GM18858 (cell line): ENCODE results near the gene SLC26A1.

Source experiments
- ATAC-seq: cut with Tn5 transposase; IDR thresholded peaks from one replicate; pipeline ENCODE4 v1.9.1; 2021; ENCODE audit not compliant: unreplicated experiment

Gene SLC26A1

DNA sequence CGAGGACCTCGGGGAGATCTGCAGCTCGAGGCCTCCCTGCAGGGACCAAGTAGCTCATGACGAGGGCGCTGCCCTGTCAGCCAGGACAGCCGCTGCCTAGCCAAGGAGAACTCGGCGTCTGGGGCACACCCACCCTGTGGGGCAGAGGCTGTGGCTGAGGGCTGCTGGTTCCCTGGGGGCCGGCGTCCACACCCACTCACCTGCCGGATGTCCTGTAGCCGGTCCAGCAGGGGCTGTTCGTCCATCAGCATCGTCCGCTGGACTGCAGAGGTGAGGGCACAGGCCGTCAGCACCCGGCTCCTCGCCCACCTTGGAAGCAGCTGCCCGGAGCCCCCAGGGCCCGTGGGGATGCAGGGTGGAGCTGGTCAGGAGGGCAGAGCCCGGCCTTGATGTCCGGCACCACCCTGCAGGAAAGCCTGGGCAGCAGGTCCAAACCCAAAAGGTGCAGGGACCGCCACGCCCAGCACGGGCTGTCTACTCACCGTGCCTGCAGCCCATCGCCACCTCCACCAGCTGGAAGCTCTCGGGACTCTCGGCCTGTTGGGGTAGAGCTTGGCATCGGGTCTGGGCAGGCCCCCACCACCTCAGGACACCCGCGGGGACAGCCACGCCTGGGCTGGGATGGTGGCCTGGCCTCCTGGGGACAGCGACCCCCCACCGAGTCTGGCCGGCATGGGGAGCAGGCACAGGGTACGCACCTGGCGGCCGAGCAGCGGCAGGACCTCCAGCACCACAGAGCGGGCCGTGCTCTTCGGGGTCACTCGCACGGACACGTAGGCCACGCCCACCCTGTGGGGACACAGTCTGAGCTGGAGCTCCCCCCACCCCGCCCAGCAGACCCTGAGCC is 26.7 kb downstream of the SLC26A1 start:
- ATAC-seq = no peak

DNA sequence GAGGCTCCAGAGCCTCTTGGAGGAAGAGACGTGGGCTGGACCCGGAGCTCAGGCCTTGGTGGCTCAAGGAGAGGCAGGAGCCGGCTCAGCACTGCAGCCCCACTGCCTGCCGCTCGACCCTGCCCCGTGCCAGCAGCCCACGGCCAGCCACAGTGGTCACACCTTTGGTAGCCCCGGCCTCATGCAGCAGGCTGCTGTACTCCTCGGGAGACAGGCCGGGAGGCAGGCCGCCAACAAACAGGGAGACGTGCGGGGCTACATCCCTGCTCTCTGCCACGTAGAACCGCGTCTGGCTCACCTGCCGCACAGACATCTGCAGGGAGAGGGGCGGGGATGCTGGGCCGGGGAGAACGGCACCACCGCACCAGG is 27.5 kb downstream of the SLC26A1 start:
- ATAC-seq = no peak

DNA sequence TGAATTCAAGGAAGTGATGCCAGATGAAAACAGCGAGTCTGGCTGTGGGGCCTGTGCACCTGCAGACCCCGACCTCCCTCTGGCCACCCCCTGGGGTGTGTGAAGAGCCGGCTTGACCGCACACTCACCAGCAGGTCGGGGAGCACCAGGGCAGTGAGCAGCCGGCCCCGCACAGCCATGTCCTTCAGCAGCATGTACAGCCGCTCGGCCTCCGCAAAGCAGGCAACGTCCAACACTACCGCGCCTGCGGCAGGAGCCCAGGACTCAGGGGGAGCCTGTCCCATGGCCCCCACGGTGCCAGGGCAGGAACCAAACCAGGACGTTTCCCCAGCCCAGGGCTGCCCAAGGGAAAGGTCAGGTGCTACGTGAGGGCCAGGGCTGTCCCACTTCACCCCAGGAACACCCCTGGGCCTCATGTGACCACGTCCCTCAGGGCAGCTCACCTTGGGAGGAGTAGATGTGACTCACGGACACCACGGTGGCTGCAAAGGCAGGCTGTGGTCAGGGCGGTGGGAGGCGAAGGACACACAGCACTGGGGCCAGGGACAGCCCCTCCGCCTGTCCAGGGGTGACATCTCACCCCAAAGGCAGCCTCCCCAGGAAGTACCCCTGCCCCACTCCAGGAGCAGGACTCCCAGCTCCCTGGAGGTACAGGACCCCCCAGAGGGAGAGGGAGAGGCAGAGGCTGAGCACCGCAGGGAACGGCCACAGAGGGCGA is 28.0 kb downstream of the SLC26A1 start:
- no peak for ATAC-seq

DNA sequence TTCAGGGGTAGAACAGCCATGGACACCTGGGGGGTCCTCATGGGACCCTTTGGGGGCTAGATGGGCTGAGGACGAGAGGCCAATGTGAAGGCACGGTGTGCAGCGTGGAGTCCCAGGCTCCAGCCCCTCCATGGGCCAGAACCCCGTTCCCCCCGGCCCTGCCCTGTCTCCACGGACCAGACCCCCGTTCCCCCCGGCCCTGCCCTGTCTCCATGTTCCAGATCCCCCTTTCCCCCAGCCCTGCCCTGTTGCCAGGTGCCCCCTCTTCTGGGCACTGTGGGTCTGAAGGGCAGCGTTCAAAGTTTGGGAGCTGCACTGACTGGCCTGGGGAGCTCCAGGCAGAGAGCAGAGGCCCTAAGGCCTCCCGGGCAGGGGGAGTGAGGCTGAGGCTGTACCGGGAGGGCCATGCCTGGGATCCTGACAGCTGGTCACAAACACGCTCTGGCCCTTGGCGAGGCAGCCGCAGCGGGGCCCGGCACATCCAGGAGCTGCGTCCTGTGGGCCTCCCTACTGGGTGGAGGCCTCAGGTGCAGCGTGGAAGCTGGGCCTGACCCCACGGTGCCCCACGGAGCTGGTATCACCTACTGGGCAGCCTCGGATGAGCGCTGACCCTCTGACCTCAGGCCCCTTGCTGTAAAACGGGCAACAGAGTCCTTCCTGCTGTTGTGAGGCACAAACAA is 28.7 kb downstream of the SLC26A1 start:
- ATAC-seq = no peak

DNA sequence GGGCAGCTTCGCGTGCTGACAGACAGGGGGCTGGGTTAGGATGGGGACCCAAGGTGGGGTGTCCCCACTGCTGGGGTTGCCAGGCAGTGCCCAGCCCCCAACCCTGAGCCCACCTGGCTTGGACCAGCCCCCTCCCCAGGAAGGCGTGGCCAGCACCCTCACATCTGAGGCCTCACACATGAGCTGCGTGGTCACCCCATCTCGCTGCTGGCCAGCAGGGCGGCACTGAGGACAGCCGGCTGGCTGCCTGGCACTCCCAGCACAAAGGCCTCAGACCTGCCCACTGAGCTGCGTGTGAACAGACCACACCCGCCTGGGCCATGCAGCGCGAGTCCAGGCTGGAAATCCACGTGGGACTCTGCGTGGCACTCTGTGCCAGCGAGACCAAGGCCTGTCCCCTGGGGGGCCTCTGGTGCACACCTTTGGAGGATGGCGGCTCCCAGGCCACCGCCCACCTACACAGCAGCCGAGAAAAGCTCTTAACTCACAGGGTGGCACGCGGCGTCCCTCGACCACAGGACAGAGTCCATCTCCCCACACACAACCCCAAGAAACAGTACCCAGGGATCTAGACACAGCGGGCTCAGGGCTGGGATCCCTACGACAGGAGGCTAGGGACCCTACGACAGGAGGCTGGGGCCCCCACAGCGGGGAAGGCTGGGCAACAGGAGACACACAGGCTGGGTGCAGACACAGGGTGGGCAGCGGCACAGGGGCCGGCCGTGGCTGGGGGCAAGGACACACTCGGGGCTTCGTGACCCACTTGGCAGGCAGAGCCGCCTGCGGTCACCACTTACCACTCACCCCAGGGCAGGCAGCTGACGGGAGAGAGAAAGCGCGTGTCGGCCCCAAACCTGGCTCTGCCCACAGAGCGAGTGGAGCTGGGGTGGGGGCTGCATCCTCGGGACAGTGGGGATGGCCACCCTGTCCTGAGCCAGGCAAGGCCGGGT is 29.7 kb downstream of the SLC26A1 start:
- no peak for ATAC-seq

DNA sequence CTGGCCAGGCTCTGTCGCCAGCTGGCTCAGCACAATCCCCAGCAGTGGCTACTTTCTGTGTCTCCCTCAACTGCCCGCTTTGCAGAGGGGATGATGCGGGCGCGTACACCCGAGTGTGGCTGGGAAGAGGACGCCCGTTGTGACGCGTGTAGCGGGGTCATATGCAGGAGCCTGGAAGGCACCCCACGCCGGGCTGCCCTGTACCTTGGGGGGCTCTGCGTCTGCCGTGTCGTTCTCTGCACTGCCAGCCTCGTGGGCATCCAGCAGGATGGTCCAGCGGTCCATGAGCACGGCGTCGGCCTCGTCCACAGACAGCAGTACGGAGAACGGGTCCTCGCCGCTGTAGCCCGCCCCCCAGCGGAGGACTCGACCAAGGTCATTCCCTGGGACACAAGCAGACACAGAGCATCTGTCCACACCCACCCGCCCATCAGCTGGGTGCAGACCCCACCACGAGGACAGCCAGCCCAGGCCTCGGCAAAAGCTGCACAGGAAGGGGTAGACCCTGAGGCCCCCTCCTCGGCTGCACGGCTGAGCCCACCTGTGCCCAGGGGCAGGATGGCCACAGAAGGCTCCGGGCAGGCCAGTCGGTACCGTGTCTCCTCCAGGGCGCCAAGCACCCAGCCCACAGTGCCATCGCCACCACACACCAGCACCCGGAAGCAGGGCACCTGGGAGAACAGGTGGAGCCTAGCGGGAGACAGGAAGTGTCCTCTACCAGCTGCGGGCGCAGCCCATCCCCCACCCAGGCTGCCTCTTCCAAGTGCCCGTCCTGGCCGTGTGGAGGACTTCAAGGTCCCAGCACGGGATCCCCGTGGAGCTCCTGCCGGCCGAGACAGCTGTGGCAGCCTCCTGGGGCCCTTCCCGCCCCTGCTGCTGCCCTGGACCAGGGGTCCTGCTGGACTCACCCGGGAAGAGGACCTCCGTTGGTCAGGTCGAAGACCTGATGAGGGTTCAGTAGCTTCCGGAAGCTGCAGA is 30.7 kb downstream of the SLC26A1 start:
- no peak for ATAC-seq

DNA sequence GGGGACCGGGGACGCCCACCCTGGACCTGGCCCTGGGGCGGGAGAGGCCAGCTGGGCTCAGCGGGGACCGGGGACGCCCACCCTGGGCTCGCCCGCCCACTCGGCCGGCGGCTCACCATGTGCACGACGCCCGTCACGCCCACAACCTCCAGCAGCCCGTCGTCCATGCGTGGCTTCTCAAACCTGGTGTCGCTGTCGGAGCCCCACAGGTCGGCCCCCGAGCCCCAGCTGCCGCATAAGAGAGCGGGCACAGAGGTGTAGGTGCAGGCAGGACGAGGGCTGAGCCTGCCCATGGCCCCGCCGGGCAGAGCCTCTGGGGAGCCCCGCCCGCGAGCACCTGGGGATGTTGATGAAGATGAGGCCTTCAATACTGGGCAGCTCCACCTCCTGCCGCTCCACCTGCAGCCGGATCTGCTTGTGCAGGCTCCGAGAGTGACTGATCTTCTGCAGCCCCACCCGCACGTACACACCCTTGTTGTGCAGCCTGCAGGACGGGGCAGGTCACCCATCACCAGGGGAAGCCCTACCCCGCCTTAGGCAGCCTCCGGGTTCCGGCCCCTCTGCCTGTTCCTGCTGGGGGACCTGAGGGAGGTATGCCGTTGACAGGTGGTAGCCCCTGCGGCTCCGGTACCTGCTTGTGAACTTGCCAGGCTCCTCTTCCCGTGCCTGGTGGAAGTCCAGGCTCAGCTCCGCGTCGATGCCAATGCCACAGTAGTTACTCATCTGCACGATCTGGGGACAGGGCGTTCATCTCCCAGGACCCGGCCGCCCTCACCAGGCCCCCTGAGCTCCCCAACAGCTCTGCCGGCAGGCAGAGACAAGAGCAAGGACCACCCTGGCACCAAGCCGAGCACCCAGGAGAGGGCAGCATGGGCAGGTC is 31.6 kb downstream of the SLC26A1 start:
- no peak for ATAC-seq

DNA sequence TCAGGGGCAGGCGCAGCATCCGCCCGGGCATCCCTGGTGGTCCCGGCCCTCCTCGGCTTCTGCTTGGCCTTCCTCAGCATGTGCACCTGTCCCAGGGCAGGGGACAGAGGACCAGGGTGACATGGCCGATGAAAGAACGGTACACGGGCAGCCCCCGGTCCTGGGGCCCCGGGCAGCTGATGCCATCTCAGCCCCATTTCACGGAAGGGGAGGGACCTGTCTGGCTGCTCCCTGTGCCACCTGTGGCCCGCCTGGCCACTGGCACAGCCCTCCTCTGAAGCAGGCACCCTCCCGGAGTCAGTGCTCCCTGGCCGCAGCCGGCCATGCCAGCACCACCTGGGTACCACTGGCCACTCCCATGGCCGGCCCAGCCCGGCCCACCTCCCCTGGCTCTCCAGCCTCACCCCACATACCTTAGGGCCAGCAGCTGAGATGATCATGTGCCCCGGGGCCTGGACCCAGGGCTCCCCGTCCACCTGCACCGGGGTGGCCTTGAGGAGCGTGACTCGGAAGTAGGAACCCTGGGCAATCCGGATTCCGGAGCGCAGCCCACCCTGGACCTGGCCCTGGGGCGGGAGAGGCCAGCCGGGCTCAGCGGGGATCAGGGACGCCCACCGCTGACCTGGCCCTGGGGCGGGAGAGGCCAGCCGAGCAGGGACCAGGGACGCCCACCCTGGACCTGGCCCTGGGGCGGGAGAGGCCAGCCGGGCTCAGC is 32.4 kb downstream of the SLC26A1 start:
- ATAC-seq = no peak

DNA sequence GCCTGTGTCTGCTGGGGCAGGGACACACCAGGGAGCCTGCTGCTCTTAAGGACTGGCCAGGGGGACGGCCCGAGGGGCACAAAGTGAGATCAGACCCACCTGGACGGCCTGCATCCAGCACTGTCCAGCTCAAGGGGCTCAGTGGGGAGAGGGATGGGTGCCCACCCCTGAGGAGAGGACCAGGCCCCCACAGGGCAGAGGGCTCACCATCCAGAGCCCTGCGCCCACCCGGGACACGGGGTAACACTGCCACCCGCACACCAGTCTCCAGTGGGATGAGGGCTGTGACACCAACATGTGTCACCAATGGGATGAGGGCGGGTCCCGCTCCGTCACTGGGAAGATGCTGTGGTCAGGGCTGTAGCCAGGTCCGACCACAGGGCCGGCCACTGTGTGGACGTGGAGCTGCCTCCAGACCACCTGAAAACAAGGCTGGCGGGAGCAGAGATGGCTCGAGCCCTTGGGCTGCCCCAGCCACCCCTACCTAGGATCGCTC is 33.0 kb downstream of the SLC26A1 start:
- no peak for ATAC-seq

DNA sequence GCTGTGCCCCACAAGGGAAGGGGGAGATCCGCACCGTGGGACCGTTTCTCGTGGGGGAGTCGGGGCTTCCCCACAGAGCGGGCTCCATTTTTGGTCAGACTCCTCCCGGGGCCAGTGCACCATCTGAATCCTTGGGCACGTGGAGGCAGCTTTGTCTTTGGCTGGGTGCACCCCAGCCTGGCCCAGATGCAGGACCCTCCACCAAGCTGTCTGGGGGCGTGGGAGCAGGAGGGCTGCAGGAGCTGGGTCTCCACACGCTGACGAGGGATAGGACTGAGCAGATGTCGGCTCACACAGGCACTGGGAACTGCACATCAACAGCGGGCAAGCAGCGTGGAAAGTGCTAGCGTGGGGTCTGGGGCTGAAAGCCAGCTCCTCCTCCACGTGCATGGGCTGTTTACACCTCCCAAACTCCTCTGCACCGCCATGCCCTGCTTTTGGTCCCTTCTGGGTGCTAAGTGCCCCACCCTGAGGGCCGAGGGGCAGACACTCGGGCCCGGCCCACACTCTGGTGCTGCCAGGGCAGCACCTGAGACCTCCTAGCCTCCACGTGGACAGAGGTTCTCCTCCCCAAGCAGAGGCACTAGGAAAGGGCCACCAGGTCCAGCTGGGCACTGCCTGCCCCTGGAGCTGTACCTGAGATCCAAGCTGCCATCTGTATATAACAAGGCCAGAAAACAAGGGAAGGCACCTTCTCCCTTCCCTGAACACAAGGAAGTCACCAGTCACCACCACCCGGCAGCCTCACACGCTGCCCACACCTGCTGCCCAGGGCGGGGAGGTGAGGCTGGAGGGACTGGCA is 33.7 kb downstream of the SLC26A1 start:
- no peak for ATAC-seq

DNA sequence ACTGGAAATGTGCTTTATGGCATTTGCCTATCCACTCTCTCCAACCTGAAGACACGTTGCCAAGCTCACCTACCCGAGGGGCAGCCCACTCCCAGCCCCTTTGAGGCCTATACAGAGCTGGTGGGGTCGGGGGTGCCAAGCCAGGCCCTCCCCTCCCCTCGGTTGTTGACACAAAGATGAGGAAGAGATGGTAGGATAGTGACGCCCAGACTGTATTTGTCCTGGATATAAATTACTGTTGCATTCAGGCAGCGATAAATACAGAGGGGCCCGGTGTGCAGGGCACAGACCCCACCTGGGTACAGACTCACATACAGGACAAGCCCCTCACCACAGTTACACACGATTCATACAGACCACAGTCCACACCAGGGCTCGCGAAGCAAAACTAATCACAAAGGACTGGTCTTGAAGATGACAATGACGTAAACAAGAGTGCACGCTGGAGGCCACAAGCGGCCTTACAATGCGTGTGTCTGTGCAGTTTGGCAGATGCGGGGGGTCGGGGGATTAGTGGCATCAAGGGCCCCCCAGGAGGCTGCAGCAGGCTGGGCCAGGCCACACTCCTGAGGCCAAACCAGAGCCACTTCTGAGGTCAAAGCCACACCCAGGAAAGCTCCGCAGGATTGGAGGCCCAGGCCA is 34.4 kb downstream of the SLC26A1 start:
- no peak for ATAC-seq

DNA sequence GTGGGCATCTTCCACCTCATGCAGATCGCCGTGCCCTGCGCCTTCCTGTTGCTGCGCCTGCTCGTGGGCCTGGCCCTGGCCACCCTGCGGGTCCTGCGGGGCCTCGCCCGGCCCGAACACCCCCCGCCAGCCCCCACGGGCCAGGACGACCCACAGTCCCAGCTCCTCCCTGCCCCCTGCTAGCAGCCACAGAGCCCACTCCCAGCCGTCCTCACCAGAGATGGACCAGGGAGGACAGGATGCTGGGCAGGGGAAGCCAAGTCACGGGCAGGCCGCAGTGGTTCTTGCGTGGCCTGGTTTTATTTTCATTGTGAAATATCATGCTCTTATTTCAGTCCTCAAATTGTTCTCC is 34.9 kb downstream of the SLC26A1 start:
- no peak for ATAC-seq

DNA sequence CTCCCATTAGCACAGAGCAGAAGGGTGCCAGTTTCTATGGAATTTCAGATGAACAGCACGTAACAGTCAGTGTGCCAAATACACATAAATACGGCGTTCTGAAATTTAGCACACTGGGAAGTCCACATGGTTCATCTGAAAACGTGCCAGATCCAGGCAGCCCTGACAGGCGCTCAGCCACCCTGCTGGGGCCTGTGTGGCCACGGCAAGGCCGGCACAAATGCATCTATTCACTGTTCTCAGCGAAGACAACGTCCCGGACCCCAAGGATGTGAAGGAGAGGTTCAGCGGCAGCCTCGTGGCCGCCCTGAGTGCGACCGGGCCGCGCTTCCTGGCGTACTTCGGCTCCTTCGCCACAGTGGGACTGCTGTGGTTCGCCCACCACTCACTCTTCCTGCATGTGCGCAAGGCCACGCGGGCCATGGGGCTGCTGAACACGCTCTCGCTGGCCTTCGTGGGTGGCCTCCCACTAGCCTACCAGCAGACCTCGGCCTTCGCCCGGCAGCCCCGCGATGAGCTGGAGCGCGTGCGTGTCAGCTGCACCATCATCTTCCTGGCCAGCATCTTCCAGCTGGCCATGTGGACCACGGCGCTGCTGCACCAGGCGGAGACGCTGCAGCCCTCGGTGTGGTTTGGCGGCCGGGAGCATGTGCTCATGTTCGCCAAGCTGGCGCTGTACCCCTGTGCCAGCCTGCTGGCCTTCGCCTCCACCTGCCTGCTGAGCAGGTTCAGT is 35.5 kb downstream of the SLC26A1 start:
- no peak for ATAC-seq

DNA sequence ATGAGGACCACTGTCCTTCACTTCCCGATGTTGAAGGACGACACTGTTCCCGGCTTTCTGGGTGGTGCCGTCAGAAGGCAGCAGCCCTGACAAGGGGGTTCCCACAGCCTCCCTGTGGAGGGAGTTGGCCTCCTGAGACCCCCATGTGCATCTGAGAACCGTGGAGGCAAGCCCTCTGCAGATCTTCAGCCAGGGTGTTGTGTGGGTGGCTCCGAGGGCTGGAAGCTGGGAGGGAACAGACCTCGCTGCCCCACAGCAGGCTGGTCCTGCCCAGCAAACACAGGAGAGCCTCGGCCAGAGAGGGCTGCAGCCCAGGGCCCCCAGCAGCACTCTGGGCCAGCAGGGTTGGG is 36.0 kb downstream of the SLC26A1 start:
- ATAC-seq = no peak

DNA sequence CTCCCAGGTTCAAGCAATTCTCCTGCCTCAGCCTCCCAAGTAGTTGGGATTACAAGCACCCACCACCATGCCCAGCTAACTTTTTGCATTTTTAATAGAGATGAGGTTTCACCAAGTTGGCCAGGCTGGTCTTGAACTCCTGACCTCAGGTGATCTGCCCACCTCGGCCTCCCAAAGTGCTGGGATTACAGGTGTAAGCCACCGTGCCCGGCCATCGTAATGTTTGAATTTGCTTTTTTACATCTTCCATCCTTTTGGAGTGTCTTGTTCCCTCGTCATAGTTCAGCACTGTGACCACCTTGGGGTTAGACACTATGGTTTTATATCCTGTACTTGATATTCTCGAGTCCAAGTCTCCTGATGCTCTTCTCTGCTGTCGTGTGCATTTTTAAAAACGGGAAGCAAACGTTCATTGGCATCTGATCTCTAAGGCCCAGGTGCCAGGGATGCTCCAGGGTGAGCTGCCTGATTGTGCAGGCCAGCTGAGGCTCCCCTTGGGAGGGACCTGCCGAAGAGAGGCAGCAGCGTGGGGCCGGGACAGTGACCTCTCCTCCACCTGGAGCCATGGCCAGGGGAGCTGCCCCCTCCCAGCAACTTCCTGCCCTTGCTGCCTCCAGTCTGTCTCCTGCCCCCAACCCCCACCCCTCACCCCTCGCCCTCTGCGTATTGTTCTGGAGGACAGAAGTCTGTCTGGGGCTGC is 36.5 kb downstream of the SLC26A1 start:
- no peak for ATAC-seq
